Measurements from ENCODE around the gene GORASP2.

Gene GORASP2

DNA sequence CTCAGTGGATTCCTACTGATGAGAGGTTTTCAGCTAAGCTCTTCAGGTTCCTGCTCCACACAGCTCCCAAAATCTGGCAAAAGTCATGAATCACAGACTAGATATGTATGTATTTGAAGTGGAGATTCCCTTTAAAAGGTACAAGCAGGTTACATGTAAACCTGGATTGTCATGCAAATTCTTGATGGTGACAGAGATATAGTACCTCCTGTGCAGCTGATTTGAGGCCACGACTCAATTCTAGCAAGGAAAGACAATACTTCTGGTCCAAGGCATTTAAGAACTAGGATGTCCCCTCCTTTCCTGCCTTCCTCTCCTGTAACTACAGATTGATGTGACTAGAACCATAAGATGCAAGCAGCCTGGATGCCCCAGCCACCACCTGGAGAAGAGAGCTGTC, 55.0 kb downstream of the GORASP2 start:
- TF ChIP-seq, protein P1, sequence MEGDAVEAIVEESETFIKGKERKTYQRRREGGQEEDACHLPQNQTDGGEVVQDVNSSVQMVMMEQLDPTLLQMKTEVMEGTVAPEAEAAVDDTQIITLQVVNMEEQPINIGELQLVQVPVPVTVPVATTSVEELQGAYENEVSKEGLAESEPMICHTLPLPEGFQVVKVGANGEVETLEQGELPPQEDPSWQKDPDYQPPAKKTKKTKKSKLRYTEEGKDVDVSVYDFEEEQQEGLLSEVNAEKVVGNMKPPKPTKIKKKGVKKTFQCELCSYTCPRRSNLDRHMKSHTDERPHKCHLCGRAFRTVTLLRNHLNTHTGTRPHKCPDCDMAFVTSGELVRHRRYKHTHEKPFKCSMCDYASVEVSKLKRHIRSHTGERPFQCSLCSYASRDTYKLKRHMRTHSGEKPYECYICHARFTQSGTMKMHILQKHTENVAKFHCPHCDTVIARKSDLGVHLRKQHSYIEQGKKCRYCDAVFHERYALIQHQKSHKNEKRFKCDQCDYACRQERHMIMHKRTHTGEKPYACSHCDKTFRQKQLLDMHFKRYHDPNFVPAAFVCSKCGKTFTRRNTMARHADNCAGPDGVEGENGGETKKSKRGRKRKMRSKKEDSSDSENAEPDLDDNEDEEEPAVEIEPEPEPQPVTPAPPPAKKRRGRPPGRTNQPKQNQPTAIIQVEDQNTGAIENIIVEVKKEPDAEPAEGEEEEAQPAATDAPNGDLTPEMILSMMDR (IDR thresholded peaks at IDR 0.05): no peak
- H3K36me3 ChIP-seq: peaks cover 8% of the 10 kb centered on the region
- H3K4me3 ChIP-seq (ENCODE audit: low read depth in 1 of 2, low read length in 1 of 2): no peak overlapping the region

DNA sequence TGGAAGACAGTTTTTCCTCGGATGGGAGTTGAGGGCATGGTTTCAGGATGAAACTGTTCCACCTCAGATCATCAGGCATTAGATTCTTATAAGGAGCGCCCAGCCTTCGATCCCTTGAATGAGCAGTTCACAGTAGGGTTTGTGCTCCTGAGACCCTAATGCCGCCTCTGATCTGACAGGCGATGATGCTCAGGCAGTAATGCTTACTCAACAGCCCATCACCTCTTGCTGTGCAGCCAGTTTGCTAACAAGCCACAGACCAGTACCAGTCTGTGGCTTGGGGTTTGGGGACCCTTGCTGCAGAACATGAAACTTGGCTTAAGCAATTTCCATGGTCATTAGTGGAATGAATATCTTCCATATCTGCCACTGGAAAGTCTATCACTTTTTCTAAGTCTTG, 56.4 kb downstream of the GORASP2 start:
- peaks cover 18% of the 10 kb centered on the region for H3K27me3 ChIP-seq
- no peak overlapping the region for H3K4me3 ChIP-seq (ENCODE audit: low read depth in 1 of 2, low read length in 1 of 2)
- peaks cover 20% of the 10 kb centered on the region for H3K36me3 ChIP-seq
- H3K27ac ChIP-seq: no peak overlapping the region
- H3K4me1 ChIP-seq (ENCODE audit: control insufficient read depth in 1 of 2, insufficient read depth in 1 of 2, low read depth in 1 of 2, low read length in 1 of 2): no peaks in the 10 kb centered on the region
- TF ChIP-seq, protein P1 (IDR thresholded peaks at IDR 0.05): no peak
- no peaks in the 10 kb centered on the region for H3K9me3 ChIP-seq

More for the DNA sequence above, 55.0 kb downstream of the GORASP2 start:
- no peaks in the 10 kb centered on the region for H3K4me1 ChIP-seq (ENCODE audit: control insufficient read depth in 1 of 2, insufficient read depth in 1 of 2, low read depth in 1 of 2, low read length in 1 of 2)
- H3K9me3 ChIP-seq: no peaks in the 10 kb centered on the region
- H3K27me3 ChIP-seq: peaks cover 18% of the 10 kb centered on the region
- no peak overlapping the region for H3K27ac ChIP-seq

DNA sequence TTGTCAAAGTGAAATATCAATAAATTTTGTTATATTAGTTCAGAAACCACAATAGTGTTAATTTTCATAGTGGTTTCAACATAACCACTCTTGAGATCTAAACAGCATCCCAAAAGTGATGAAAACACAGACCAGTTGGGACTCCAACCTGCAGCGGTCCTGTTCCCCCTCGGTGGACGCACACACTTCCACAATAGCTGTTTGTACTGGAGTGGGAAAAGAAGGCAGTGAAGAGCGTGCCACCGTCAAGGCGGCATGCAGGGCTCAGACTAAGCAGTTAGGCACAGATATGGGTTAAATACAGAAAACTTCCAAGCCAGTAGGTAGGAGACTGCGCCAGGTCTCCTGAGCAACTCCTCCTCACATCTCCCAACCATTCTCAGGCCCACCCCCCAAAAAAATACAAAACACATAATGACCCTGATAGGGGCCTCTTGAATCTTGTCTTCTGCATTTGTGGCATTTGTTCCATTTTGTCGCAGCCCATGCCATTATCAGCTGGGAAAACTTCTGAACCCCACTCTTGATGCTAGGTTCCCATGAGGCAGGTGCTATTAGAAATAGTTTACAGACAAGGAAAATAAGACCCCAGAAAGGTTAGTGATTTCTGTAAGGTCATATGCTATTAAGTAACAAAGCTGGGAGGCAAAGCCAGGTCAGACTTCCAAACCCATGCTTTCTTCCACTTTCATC, 57.7 kb downstream of the GORASP2 start:
- no peaks in the 10 kb centered on the region for H3K9me3 ChIP-seq

DNA sequence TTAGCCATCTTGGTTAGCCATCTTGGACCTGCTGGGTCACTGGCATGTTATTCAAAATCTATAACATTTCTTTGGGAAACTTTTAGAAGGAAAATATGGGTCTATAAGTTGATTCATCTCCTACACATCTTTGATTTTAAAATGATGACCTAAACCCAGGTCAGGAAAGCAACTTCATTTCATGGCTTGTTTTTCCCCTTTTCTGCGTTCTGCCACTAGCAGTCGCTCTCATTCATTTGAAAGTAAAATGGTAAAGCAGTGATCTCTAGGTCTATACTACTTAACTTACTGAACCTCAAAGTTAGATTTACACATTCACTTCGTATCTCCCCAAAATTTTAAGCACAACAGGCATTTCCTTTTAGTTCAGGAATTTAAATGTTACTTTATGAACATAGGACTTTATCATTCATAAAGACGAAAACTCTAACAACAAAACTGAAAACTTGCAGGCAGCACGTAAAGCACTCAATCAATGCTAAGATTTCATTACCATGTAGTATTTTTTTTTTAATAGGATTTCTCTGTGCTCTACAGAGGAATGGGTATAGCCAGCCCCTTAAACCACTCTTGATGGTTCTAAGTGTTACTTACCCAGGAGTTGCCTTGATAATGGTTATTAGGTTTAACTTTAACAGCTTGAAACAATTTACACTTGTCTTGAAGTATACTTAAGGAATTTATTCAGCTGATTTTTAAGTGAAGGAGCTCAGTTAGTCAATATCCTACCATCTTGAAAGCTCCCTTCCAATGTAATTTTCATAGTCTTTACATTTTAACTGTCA, 62.5 kb downstream of the GORASP2 start:
- Histone ChIP-seq H3K4me3 (ENCODE audit: low read depth in 1 of 2, low read length in 1 of 2) (no peak overlapping the region), H3K9me3 (no peaks in the 10 kb centered on the region), H3K36me3 (peaks cover 71% of the 10 kb centered on the region), H3K27me3 (no peaks in the 10 kb centered on the region), H3K4me1 (ENCODE audit: control insufficient read depth in 1 of 2, insufficient read depth in 1 of 2, low read depth in 1 of 2, low read length in 1 of 2) (no peaks in the 10 kb centered on the region), H3K27ac (no peak overlapping the region)
- TF ChIP-seq, protein P1 (IDR thresholded peaks at IDR 0.05): no peak

More for the DNA sequence above, 57.7 kb downstream of the GORASP2 start:
- Histone ChIP-seq H3K27ac (no peak overlapping the region), H3K4me3 (ENCODE audit: low read depth in 1 of 2, low read length in 1 of 2) (no peak overlapping the region), H3K4me1 (ENCODE audit: control insufficient read depth in 1 of 2, insufficient read depth in 1 of 2, low read depth in 1 of 2, low read length in 1 of 2) (no peaks in the 10 kb centered on the region), H3K36me3 (peaks cover 25% of the 10 kb centered on the region), H3K27me3 (peaks cover 8% of the 10 kb centered on the region)
- TF ChIP-seq, protein P1 (IDR thresholded peaks at IDR 0.05): no peak

DNA sequence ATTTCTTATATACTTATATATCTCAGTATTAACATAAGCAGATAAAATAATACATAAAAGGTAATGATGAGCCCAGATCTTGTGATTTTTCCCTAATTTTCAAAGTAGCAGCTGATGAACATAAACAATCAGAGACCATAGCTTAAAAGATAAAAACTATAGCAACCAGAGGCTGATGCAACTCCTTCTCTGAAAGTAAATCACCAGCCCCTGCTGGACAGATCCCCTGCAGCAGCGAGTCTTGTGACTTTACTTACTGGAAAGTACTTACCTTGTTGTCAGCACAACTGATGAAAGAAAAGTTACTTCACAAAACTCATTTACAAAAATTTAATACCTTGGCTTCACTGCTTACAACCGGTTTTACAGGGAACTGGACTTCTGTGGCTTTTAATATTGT, 67.3 kb downstream of the GORASP2 start:
- Histone ChIP-seq H3K4me1 (ENCODE audit: control insufficient read depth in 1 of 2, insufficient read depth in 1 of 2, low read depth in 1 of 2, low read length in 1 of 2) (peaks cover 0 to 6% of the 10 kb centered on the region in 2 experiments), H3K36me3 (peaks cover 70% of the 10 kb centered on the region), H3K4me3 (ENCODE audit: low read depth in 1 of 2, low read length in 1 of 2) (no peak overlapping the region), H3K27me3 (no peaks in the 10 kb centered on the region), H3K9me3 (no peaks in the 10 kb centered on the region), H3K27ac (no peak overlapping the region)
- TF ChIP-seq, protein P1 (IDR thresholded peaks at IDR 0.05): no peak
